Measurements from ENCODE around the gene NUB1.

Gene NUB1

DNA sequence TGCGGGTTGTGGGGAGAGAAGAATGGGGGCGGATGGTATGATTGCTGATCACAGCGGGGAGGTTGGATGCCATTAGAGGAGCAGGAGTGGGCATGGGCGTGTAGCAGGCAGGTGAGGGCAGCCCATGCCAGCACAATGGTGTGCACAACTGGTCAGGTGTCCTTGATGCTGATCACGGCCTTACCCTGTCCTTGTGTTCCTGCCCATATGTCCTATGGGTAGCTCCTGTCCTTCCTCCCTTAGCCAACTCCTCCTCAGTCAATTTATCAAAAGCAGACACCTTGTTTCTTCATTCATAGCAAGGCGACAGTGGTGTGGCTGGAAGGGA is 37.5 kb downstream of the NUB1 start:
- no peak for DNase-seq

DNA sequence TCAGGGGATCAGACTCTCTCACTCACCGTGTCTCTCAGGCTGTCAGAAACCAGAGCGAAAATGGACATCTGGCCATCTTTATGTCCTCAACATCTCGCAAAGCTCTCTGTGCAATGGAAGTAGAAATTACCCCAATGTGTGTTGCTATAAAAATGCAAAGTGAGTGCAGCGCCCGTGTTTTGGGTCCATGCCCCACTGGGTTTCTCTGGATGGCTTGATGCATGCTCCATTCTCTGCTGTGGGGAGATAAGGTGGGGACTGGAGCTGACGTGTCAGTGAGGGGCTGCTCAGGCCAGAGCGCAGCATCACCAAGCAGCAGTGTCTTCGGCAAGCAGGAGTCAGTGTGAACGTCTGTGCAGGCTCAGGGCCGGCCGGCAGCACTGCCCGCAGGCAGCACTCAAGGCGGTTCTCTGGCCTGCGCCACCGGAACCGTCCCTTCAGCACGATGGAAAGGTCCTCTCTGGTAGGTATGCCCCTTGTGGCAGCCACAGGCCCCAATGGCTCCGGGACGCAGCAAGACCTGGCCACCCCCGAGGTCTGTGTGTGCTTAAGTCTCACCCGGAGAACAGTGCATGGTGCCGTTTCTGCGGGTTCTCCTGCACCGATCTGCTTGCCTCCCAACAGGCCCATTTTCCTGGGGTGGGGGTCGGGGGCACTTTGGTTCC is 38.1 kb downstream of the NUB1 start:
- DNase-seq, result no peak

DNA sequence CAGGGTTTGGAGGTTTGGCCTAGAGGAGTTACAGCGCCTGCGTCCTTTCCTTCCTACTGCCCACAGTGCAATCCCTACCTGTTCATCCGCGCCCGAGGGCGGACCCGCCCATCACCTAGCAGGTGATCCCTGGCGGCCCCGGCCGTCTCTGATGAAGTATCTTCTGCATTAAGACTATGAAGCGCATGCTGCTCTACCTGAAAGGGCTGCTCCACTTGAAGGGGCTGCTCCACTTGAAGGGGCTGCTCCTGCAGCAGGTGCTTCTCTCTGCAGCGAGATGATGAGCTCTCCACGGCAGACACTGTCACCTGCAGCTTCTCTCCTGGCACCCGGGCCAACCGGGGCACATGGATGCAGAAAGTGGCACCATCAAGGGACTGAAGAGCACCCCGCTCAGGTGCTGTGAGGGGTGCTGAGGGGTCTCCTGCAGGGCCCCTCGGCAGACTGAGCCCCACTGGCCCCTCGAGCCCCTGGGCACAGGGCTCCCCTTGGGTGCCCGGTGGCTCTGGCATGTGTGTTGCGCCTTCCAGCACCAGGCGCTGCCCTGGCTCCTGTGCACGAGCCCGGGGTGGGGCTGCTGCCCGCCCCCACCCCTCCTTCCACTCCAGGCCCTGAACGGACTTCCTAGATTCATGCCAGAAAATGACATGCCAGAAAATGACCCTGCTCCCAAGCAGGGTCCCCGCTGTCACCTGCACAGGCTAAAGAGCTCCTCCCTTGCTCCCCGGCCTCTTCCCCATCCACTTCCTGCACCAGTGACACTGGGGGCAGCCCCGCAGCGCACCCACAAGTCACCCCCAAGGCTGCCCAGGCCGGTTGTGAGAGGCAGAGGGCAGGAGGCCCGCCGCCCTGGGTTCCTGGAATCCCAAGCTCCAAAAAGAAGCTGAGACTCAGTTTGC is 38.8 kb downstream of the NUB1 start:
- DNase-seq, result no peak

DNA sequence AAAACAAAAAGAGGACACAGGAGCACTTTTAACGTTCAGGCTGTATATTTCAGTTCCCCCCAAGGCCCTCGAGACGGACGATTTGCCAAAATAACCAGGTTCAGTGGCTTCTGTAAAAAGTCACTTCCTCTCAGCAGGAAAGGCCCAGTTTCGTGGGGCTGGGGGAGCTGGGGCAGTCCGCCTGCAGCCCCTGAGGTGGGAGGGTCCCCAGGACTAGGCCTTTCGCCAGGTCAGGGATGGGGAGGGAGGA is 39.4 kb downstream of the NUB1 start:
- DNase-seq, result no peak

DNA sequence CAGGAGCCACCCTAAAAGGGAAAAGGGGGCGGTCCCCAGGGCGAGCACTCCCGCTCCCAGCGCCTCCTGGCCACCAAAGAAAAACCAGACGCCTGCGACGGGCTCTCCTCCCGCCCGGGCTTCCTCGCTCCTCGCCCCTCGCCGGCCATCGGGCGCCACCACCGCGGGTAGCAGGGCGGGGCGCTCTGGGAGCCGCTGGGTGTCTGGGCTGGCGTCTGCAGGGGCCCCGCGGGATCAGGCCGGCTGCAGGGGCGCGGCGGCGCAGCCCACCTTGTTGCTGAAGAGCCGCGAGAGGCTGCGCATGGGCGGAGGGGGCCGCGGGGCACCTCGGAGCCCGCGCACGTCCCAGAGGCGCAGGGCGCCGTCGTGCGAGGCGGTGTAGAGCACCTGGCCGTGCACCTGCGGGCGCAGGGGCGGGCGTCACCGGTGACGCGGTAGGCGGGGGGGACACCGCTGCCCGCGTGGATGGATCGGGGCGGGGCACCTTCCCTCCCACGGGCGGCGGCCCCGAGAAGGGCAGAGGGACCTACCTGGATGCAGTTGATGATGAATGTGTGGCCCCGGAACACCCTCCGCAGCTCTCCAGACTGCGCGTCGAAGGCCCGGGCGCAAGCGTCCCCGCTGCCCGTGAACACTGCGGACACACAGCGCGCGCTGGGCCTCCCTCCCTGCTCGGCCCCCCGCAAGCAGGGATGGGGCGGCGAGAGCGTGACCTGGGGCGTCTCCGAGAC is 39.9 kb downstream of the NUB1 start:
- peak in 1 of 2 donors; percentile 7 for DNase-seq

DNA sequence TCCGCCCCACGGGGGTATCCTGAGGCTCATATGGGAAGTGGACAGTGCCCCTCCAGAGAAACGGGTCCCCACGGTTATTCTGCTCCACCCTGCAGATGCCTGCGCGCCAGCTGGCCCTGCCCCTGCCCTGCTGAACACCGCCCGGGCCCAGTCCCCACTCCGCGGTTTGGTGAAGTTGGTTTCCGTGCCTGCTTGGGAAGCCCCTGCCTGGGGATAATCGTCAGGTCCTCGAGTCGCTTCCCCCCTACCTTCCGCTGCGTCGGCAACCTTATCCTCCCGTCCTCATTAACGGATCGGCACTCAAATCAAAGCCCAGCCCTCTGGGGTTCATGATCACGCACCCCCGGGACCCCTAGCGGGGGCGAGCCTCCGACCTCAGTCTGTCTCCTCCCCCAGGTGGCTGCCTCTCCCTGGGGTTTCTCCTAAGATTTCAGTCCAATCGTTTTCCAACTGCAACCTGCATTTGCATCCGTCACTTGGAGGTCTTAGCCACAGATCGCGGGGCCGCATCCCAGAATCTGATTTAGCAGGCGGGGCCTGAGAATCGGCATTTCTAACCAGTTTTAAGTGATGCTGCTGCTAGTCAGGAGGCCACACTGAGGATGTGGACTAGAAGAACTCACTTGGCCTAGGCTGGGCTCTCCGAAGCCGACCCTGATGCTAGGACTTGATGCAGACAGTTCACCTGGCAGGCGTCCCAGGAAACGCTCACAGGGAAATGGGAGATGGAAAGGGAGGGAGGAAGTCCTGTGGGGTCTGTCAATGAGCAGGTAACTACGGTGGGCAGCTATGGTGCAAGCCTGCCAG is 40.7 kb downstream of the NUB1 start:
- no peak for DNase-seq

DNA sequence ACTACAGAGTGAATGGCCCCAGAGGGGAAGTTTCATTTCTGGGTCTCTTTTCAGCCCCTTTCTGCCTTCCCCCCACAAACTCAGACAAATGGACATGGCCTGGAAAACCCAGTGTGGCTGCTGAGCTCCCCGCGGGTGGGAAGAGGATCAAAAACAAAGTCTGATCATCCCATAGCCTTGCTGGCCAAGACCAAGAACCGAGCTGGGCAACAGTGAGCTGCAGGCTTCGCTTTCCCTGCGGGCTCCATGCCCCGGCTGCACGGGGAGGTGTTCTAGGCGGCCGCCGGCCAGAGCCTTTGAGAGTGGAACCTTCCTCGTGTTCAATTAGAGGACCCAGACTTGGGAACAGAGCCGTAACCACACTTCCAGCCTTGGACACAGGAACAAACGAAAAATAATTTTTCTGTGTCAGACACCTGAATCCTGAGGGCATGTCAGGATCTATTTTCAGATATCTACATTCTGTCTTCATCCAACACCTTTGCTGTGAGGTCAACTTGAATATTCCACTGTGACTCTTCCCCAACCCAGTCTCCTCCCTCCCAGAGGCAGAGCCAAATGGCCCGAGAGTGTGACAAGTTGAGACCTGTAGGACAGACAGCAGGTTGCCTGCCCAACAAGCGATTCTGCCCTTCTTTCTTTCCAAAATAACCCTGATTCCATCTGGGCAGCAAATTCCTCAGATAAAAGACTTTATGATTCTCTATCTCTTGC is 42.2 kb downstream of the NUB1 start:
- DNase-seq, result no peak

DNA sequence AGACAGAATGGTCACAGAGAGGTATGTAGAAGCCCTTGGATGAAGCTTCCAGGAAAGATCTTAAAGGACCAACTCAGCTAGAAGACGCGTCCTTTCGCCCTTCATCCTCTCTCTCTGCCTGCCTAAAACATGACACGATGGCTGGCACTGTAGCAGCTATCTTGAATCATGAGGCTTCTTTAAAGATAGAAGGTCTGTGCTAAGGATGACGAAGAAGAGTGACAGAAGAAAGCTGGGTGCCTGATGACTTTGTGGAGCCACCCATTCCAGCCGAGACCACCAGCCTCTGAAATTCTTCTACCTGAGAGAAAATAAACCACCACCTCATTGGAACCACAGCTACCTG is 42.7 kb downstream of the NUB1 start:
- DNase-seq, result no peak

DNA sequence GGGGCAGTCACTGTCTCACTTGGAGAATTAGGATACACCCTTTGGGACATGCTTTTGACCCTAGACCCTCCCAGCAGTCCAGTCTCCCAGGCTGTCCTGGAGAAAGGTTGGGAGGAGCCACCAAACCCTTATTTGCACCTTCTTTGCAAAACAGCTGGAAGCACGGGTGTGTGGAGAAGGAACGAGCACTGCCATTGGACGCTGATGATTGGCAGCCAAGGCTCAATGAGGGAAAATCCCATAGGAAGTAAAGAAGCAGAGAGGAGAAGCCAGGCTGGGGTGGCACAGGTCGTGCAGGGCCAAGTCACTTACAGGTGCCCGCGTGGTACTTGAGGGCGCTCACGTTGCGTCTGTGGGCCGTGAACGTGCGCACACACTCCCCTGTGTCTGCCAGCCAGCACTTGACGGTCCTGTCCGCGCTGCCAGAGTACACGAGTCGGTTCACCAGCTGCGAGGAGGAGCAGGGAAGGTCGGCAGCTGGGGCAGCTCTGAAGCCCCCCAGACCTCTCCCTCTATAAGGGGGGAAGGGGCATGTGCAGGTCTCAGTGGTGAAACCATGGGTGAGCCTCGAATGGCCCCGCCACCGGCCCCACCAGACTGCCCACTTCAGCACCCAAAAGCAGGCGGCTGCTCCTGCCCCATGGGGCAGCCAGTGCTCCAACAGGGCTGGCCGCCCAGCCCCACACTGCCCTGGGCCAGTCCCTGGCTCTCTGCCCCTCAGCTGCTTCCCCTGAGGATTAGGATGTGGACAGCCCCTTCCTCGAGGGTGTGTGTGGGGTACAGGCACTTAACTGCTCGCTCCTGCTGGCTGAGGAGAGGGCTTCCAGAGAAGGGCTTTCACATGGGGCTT is 43.4 kb downstream of the NUB1 start:
- DNase-seq, result no peak

DNA sequence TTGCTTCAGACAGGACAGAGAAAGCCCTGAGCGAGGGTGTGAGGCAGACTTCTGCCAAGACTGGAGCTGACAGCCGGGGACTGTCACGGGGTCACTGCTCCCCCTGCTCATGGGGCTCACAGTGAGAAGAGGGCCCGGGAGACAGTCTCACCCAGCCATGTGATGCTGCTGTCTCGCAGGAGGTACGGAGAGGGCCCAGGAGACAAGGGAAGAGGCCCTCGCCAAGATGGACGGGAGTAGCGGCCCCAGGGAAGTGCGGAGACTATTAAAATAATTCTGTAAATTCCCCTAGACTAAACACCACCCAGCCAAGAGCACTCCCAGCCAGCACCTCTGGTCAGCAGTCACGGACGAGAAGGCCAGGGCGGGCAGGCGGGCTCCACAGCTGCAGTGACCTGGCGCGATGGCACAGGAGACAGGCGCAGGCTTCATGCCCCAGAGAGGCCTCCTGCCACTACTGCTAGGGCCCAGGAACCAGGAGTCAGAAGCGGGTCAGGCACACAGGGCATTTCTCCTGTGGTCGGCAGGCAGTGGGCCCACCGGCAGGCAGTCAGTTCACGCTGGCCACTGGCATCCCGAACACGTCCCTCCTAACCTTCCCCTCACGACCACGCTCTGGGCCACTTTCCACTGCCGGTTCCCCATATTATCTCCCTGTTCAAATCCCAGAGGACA is 44.2 kb downstream of the NUB1 start:
- no peak for DNase-seq

DNA sequence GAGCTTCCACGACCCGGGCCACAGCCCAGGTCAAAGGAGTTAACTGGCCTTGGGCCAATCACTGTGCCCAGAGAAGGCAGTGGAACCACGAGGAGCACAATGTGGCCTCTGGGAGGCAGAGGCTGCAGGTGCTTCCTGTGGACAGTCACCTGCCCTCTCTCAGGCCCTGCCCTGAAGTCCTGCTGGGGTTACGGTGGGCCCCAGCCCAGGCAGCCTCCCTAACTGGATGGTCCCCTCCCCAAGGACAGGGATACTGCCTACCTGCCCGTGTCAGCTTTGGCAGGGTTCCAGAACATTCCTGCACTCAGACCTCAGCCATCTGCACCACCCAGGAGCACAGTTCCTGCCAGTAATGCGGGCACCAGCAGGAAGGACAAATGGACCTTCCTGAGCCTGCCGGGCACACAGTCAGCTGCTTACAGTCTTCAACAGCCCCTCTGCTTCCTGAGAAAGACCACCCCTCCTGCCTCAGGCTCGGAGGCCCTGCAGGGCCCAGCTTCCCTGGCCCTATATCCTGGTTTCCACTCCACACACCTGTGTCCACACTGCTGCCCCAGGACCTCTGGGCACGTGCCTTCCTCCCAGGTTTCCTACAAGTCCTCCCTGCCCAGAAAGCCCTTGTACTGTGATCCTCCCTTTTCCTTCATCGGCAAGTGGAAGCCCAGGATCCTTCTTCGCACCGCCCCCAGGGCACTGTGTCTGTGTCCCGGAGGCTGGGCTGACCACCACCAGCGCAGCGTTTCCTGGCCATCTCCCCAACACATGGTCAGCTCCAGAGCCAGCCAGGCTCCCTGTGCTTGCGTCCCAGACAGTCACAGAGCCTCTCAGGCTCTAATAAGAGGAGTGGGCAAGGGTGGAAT is 44.9 kb downstream of the NUB1 start:
- DNase-seq, result no peak

DNA sequence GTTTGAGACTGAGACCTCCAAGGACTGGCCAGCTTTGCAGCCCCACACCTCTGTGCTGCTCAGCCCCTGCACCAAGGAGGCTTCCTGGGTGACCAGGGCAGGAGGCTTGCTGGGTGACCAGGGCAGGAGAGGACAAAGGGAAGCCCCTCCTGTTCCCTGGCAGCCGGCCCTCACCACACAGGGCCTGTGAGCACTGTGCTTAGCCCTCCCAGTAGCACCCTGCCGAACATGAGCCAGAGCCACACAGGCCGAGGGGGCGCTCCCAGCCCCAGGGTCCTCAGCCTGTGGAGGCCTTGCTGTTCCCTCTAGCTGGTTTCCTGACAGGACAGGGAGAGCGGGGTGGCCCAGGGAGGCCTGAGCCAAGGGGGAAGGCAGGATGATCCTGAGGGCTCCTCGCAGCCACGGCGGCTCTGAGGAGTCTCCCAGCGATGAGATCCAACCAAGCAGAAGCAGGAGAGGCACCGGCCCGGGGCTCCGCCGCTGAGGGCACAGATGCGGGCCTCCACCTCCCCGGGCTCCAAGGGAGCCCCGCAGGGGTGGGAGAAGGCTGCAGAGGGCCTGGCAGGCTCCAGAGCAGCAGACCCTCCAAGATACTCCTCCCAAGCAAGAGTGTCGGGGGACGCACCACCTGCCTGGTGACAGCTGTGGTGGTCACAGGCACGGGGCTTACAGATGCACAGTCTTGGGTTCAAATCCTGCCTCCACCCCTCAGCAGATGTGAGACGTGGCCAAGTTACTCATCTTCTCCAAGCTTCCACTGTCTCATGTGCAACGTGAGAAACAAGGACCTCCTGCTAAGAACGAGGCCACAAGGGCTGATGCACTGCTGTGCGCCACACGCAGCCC is 45.8 kb downstream of the NUB1 start:
- no peak for DNase-seq

DNA sequence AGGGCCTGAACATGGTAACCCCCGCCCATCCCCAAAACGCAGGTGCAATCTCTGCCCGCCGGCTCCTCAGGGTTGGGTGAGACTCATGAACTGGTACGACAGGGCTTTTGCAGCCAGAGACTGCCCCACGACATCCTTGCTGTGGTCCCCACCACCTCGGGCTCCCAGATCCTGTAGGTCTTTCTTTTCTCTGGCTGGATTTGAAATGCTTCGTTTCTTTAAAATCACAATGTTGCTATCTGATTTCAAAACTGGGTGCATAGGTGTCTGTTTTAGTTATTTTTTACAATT is 46.3 kb downstream of the NUB1 start:
- no peak for DNase-seq

DNA sequence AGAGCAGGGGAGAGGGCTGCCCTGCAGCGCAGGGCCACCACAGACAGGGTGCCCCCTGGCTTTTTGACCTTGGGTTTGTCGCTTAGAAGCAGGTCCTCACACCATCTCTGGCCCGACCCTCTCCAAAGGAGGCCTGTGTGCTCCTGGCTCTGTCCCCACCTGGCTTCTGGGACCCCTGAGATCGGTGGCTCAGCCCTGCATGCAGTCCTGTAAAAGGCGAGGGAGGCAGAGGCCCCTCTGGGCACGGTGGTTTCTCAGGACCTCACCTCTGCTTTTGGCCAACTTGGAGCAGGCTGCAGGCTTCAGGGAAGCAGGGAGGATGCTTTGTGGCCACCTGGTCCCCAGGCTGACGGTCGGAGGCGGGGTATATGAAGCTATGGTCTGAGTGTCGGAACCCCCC is 46.8 kb downstream of the NUB1 start:
- DNase-seq, result no peak

DNA sequence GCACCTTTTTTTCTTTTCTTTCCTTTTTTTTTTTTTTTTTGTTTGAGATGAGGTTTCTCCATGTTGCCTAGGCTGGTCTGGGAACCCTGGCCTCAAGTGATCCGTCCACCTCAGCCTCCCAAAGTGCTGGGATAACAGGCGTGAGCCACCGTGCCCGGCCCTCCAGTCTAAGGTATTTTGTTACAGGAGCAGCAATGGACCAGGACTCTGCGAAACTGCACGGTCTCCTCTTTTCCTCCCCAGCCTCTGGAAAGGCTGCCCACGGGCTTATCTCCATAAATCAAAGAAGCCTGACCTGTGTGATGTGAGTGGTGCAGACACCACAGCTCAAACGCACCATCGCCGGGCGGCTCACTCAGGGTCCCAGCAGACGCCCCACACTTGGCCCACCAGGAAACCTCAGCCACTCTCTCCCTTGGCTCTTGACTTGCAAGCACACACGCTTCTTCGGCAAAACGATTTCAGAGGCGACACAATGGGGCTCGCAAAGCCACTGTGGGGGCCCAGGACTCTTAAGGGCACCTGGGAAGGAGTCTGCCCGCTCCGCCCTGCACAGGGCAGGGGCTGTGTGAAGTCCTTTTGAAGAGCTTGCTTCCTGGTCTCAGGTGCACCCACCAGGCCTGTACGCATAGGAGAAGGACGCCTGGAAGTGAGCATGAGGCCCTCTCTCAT is 47.6 kb downstream of the NUB1 start:
- DNase-seq, result no peak

DNA sequence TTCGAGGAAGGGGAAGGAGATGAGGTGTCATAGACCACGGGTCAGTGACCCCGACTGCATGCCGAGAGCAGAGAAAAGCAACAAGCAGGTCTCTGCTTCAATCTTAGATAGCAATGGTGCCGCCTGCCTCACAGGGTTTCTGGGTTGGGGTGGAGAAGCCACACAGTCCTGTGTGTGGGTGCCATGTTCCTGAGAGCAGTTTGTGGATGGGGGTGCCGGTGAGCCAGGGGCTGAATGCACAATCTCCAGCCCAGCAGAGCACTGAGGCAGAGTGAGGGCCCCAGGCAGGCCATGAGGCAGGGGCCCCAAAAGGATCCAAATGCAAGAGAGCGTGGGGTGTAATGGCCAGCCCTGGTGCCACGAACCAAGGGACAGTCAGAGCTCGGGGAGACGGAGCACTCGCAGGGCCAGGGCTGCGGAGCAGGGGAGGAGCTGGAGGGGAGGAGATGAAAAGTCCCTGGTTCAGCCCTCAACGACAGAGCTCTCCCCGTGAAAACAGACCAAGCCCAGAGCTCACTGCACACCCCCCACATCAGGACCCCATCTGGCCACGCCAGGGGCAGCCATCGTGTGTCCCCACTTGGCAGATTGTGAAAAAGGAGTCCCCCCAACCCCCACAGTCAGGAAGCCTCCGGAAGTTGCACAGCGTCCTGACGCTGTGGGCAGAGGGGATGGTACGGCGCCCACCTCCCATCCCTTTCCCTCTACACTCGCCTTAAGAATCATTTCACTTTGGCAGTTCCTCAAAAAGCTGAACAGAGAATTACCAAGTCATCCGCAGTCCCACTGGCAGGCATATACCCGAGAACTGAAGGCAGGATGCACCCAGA is 48.4 kb downstream of the NUB1 start:
- no peak for DNase-seq

DNA sequence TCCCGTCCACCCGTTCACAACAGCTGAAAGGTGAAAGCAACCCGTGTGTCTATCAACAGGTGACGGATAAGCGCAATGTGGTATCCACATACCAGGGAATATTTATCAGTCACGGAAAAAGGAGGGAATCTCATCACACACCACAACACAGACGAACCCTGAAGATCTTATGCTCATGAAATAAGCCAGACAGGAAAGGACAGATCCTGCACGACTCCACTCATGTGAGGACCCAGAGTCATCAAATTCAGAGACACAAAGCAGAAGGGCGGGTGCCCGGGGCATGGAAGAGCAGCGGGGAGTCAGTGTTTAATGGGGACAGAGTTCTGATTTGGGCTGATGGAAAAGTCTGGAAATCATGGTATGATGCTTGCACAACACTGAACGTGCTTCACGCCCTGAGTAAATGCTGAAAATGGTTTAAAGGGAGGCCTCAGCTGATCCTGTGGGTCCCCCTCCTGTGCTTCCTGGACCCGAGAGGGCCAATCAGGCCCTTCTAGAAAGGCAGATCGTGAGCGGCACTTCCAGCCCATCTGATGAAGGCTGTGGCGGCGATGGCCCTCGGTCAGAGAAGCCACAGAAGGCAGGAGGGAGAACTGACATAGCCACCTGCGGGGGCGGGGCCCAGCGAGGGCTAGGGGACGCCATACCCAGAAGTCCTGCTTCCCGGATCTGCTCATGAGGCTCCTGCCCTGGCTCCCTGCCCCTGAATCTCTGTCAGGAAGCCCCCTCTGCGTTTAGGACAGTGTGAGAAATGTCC is 49.2 kb downstream of the NUB1 start:
- no peak for DNase-seq

Data from stimulated activated CD4-positive, alpha-beta T cell treated with anti-CD3 and anti-CD28 coated beads, Interleukin-2, amount 100 ng/mL, for 48 hours (primary cell).